GM12891 (cell line): ENCODE results near the gene RNF150.

Experiments used
- POLR2A ChIP-seq: IDR thresholded peaks from 2 replicates; pipeline ENCODE4 v1.6.1; 2011; ENCODE audit warnings: low read depth, low read length, control low read depth
- SPI1 ChIP-seq: IDR thresholded peaks from 2 replicates; pipeline ENCODE4 v1.6.1; 2011; ENCODE audit warnings: low read depth, low read length, control low read depth
- TAF1 ChIP-seq: IDR thresholded peaks from 2 replicates; pipeline ENCODE4 v1.6.1; 2011; ENCODE audit warnings: low read depth, low read length, control low read depth

DNA sequence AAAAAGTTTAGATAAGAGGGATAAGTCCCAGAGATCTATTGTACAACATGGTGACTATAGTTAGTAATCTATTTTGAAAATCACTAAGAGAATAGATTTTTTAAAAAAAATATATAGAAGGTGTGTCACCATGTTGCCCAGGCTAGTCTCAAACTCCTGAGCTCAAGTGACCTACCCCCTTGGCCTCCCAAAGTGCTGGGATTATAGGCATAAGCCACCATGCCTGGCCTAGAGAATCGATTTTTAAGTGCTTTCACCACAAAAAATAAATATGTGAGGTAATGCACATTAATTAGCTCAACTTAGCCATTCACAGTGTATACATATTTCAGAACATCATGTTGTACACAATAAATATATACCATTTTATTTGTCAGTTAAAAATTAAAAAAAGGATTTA is 320.4 kb downstream of the RNF150 start:
- TF ChIP-seq TAF1 (no peak), POLR2A (no peak), SPI1 (no peak)
